22Rv1 (cell line): Measurements from ENCODE around the gene SDK1.
A peak's percentile ranks its signal among the peaks of the same experiment; 100 is the strongest.

Experiments used
- H3K27ac ChIP-seq: fragments of 450-650 bp; 2 replicates; pipeline ENCODE4 v1.5.1; 2017
- ZFX ChIP-seq: fragments of 450-650 bp; IDR thresholded peaks from 2 replicates; pipeline ENCODE4 v1.6.1; 2017; ENCODE audit warnings: antibody characterized with exemption, borderline replicate concordance
- TF ChIP-seq, protein P1 (sequence below): fragments of 450-650 bp; IDR thresholded peaks from 2 replicates; pipeline ENCODE4 v1.5.1; 2017; ENCODE audit warnings: mild to moderate bottlenecking

The SDK1 gene, protein sequence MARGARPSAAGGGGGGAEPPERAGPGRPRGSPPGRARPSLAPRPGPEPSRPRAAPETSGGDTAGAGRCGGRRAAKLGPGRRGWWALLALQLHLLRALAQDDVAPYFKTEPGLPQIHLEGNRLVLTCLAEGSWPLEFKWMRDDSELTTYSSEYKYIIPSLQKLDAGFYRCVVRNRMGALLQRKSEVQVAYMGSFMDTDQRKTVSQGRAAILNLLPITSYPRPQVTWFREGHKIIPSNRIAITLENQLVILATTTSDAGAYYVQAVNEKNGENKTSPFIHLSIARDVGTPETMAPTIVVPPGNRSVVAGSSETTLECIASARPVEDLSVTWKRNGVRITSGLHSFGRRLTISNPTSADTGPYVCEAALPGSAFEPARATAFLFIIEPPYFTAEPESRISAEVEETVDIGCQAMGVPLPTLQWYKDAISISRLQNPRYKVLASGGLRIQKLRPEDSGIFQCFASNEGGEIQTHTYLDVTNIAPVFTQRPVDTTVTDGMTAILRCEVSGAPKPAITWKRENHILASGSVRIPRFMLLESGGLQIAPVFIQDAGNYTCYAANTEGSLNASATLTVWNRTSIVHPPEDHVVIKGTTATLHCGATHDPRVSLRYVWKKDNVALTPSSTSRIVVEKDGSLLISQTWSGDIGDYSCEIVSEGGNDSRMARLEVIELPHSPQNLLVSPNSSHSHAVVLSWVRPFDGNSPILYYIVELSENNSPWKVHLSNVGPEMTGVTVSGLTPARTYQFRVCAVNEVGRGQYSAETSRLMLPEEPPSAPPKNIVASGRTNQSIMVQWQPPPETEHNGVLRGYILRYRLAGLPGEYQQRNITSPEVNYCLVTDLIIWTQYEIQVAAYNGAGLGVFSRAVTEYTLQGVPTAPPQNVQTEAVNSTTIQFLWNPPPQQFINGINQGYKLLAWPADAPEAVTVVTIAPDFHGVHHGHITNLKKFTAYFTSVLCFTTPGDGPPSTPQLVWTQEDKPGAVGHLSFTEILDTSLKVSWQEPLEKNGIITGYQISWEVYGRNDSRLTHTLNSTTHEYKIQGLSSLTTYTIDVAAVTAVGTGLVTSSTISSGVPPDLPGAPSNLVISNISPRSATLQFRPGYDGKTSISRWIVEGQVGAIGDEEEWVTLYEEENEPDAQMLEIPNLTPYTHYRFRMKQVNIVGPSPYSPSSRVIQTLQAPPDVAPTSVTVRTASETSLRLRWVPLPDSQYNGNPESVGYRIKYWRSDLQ (N-terminal part only)

DNA sequence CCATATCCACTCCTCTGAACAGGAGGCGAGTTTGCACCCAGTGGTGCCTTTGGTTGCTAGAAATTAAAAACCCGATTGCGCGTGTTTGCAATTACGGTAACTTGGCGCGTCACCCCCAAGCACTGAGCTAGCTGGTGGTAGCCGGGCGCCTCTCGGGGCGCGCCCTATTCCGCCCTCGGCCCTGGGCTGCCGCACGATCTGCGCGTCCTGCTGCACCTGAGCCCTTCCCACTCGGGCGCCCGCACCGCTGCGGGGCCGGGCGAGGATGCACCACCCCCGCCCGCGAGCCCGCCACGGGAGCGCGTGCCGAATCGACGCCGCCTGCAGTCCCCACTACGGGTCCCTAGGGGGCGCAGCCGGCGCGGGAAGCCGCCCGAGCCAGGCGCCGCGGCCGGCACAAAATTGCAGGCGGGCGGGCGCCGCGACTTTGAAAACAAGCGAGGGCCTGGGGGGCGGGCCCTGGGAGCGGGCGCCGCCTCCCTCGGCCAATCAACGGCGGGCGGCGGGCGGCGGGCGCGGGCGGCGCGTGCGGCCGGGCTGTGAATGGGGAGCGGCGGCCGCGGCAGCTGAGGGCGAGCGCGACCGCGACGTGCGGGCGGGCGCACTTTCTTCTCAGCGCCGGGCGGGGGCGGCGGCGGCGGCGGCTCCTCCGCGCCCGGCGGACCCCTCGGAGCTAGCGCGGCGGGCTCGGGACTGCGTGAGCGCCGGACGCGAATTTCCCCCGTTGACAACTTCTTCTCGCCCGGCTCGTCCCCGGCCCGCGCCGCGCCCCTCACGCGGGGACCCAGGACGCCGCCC, at the start of gene SDK1:
SDK1 (plus strand) TSS at position 602 of the 798 bp plus-strand sequence. CDS start 335 bp downstream, outside the sequence.
- H3K27ac ChIP-seq = no peak within 1 kb of the TSS
- TF ChIP-seq ZFX = no peak
- TF ChIP-seq, protein P1, sequence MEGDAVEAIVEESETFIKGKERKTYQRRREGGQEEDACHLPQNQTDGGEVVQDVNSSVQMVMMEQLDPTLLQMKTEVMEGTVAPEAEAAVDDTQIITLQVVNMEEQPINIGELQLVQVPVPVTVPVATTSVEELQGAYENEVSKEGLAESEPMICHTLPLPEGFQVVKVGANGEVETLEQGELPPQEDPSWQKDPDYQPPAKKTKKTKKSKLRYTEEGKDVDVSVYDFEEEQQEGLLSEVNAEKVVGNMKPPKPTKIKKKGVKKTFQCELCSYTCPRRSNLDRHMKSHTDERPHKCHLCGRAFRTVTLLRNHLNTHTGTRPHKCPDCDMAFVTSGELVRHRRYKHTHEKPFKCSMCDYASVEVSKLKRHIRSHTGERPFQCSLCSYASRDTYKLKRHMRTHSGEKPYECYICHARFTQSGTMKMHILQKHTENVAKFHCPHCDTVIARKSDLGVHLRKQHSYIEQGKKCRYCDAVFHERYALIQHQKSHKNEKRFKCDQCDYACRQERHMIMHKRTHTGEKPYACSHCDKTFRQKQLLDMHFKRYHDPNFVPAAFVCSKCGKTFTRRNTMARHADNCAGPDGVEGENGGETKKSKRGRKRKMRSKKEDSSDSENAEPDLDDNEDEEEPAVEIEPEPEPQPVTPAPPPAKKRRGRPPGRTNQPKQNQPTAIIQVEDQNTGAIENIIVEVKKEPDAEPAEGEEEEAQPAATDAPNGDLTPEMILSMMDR = peak; percentile 99

DNA sequence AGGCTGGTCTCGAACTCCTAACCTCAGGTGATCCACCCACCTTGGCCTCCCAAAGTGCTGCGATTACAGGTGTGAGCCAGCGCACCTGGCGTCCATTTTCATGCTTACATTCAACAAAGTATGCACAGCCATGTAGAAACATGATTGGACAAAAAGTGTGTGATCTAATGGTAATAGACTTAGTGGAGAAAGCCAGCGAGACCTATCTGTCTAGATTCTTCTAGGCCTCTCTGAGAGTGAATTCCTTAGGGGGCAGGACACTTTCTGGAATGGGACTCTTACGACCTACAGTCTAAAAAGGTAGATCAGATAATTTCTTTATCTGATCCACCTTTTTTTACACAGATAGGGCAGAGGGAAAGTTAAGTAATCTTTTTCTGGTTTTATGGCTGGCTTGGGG, 46.3 kb upstream of the SDK1 start:
- H3K27ac ChIP-seq = no peak overlapping the region

DNA sequence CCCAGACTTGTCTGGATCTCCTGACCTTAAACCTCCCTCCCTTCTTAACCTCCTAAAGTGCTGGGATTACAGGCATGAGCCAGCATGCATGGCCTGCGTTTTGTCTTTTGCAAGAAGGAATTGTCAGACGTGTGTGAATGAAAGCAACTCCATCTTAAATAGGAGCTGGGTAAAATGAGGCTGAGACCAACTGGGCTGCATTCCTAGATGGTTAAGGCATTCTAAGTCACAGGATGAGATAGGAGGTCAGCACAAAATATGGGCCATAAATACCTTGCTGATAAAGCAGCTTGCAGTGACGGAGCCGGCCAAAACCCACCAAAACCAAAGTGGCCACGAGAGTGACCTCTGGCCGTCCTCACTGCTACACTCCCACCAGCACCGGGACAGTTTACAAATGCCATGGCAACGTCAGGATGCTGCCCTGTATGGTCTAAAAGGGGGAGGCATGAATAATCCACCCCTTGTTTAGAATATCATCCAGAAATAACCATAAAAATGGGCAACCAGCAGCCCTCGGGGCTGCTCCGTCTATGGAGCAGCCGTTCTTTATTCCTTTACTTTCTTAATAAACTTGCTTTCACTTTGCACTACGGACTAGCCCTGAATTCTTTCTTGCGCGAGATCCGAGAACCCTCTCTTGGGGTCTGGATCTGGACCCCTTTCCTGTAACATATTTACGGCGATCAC, 41.2 kb upstream of the SDK1 start:
- H3K27ac ChIP-seq = no peak overlapping the region
- TF ChIP-seq ZFX = no peak
- TF ChIP-seq, protein P1 = no peak

More for the DNA sequence above, 46.3 kb upstream of the SDK1 start:
- TF ChIP-seq, protein P1 = no peak
- no peak for TF ChIP-seq ZFX

DNA sequence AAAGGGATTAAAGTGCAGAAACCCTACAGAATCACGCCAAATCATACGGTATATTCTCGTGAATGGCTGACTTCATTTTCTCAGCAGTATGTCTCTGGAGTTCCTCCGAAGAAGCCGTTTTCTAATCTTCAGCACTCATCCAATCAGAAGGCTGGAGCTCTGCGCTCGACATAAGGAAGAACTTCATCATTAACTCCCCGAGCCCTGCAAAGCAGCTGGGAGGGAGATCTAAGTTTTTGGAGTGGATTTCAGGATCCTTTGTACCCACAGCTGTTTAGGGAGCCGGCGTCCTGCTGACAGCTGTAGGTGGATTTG, 40.7 kb upstream of the SDK1 start:
- no peak overlapping the region for H3K27ac ChIP-seq
- no peak for TF ChIP-seq ZFX
- TF ChIP-seq, protein P1 = no peak

DNA sequence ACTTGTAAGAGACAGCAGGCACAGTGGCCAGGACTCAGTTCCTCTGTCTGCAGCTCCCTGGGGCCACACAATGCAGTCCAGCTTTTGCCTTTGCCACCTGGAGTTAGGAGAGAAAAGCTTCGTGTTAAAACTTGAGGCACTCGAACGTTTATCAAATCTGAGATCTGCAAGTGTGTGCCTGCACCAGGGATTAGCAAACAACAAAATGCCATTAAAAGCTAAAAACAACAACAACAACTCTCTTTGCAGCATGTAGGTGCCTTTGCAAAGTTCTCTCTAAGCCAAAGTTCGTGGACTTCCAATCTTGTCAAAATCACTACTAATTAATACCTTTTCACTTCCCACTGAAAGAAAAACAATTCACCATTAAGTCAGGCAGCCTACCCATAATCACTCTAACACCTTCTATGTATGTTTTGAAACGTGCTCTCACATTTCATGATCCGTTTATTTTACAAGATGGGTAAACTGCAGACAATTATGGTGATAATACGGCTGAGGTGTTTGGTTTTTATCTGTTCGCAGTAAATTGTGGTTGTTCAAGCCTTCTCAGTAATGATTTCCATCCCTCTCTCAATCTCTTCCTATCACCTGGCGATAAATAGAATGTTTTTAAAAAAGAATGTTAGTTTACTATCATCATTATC, 36.2 kb upstream of the SDK1 start:
- TF ChIP-seq, protein P1 = no peak
- TF ChIP-seq ZFX = no peak
- no peak overlapping the region for H3K27ac ChIP-seq

DNA sequence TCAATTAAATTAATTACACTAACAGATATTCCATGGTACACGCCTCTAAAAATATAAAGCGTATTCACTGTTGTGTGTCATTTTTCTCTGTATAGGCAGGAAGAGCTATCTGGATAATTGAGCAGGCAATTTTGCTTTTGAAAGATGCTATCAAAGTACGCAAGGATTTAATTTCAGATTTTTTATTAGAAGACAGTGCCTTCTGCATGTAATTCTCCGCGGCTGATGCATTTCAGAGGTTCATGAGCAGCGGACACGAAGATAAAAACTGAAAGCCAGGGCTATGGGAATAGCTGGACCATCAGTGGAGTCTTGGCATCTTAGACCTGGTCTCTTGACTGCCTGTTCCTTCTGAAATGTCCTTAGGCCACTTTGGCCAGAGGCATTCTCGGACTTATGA, 35.7 kb upstream of the SDK1 start:
- TF ChIP-seq, protein P1 = no peak
- TF ChIP-seq ZFX = no peak
- no peak overlapping the region for H3K27ac ChIP-seq
